Heart left ventricle (tissue), 13 donors: Measurements from ENCODE around the gene INTS13.

Source experiments
- POLR2A ChIP-seq, 2 donors: fragments of 450-650 bp; IDR thresholded peaks; one replicate each; pipeline ENCODE4 v1.6.1; 2017; ENCODE audit warnings: antibody characterized with exemption in 2 of 2, mild to moderate bottlenecking in 2 of 2, moderate library complexity in 2 of 2
- TF ChIP-seq, protein P1 (sequence below), 12 donors: fragments of 200-600 bp; sonication (generic) in 4 of 12; IDR thresholded peaks; one replicate each; pipeline versions ENCODE4 v1.5.0 to v1.8.0; 2018 to 2022; ENCODE audit warnings: antibody characterized with exemption in 12 of 12, mild to moderate bottlenecking in 5 of 12
- donor health status: ischemic (EF 13 %, LVEDD 7.1; RV severe dilation, severe dysfunction).
- donor health status: DM: no; HTN: yes; CAD: no.
- donor health status: DM: no; HTN: no; CAD: no.
- donor health status: ischemic (EF 25% LVEDD 6.9; RV normal size, moderate dysfunction).
- donor health status: ischemic (EF 25% LVEDD 5.7; RV mildly dilated, moderate dysfunction).
- donor health status: ischemic (EF 35%, LVEDD 5.7; RV mildly dilated, moderate dysfunction).
- donor health status: nonischemic (EF 11% LVEDD 7.7; RV severe dilation, severe dysfunction).
- donor health status: DM: yes; HTN: yes; CAD: no.
- donor health status: PGD.
- donor health status: ischemic (EF 29% LVEDD 5.4; RV normal size, mild dysfunction).
- donor health status: nonischemic (EF 23%, LVEDD 6.1; RV moderate dilation, normal function).

DNA sequence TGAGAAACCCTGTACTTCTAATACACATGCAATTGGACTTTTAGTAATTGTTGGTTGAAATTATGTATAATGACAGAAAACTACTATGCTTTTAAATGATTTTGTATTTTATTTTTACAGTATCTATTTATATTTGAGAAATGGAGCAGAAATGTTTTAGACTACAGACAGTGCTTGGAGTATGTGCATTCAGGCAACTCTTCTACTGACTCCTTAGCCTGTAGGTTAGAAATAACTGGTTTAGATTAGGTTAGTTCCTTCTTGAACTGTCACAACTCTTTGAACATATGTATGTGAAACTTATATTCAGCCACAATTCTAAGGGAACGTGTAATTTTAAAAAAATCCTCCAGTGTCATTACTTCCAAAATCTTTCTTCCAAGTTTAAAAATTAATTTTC is 2.2 kb upstream of the INTS13 start:
- TF ChIP-seq, protein P1, sequence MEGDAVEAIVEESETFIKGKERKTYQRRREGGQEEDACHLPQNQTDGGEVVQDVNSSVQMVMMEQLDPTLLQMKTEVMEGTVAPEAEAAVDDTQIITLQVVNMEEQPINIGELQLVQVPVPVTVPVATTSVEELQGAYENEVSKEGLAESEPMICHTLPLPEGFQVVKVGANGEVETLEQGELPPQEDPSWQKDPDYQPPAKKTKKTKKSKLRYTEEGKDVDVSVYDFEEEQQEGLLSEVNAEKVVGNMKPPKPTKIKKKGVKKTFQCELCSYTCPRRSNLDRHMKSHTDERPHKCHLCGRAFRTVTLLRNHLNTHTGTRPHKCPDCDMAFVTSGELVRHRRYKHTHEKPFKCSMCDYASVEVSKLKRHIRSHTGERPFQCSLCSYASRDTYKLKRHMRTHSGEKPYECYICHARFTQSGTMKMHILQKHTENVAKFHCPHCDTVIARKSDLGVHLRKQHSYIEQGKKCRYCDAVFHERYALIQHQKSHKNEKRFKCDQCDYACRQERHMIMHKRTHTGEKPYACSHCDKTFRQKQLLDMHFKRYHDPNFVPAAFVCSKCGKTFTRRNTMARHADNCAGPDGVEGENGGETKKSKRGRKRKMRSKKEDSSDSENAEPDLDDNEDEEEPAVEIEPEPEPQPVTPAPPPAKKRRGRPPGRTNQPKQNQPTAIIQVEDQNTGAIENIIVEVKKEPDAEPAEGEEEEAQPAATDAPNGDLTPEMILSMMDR (IDR thresholded peaks at IDR 0.05) = no peak
- no peak for TF ChIP-seq POLR2A (IDR thresholded peaks at IDR 0.05)
